Measurements from ENCODE around the gene HDAC4. TPM values are rescaled to one million over a fixed set of nuclear protein-coding genes. Genes with fewer than 3 reads are reported as not detected.

HDAC4 gene
- total RNA-seq, 1 donor from 2014 or later, result 46.2 TPM

GRCh38 chr2:239060676-239061075, 340.1 kb downstream of the HDAC4 start:
- TF ChIP-seq CTCF (IDR thresholded peaks at IDR 0.05; ENCODE audit: unreplicated experiment), result no peak
- Mint-ChIP-seq H3K9me3 (ENCODE audit: low read depth) (no peaks in the 10 kb centered on the region), H3K4me3 (ENCODE audit: low read depth) (no peak overlapping the region), H3K27me3 (no peaks in the 10 kb centered on the region), H3K27ac (no peak overlapping the region), H3K4me1 (ENCODE audit: low read depth) (no peaks in the 10 kb centered on the region), H3K36me3 (ENCODE audit: insufficient read depth) (peaks cover 4% of the 10 kb centered on the region)
- no peak for DNase-seq (ENCODE audit: low spot score, unreplicated experiment)

GRCh38 chr2:239059854-239060253, 341.0 kb downstream of the HDAC4 start:
- no peak for DNase-seq (ENCODE audit: low spot score, unreplicated experiment)
- Mint-ChIP-seq H3K27ac (no peak overlapping the region), H3K36me3 (ENCODE audit: insufficient read depth) (peaks cover 6% of the 10 kb centered on the region), H3K27me3 (no peaks in the 10 kb centered on the region), H3K4me1 (ENCODE audit: low read depth) (no peaks in the 10 kb centered on the region), H3K9me3 (ENCODE audit: low read depth) (no peaks in the 10 kb centered on the region), H3K4me3 (ENCODE audit: low read depth) (no peak overlapping the region)
- no peak for TF ChIP-seq CTCF (IDR thresholded peaks at IDR 0.05; ENCODE audit: unreplicated experiment)

GRCh38 chr2:239058766-239059165, 342.1 kb downstream of the HDAC4 start:
- H3K27me3 Mint-ChIP-seq, result no peaks in the 10 kb centered on the region
- H3K4me1 Mint-ChIP-seq (ENCODE audit: low read depth), result no peaks in the 10 kb centered on the region
- no peak overlapping the region for H3K27ac Mint-ChIP-seq
- DNase-seq (ENCODE audit: low spot score, unreplicated experiment), result no peak
- no peak for TF ChIP-seq CTCF (IDR thresholded peaks at IDR 0.05; ENCODE audit: unreplicated experiment)
- no peaks in the 10 kb centered on the region for H3K9me3 Mint-ChIP-seq (ENCODE audit: low read depth)
- H3K4me3 Mint-ChIP-seq (ENCODE audit: low read depth), result no peak overlapping the region
- H3K36me3 Mint-ChIP-seq (ENCODE audit: insufficient read depth), result peaks cover 6% of the 10 kb centered on the region

GRCh38 chr2:239057533-239057932, 343.3 kb downstream of the HDAC4 start:
- Mint-ChIP-seq H3K27ac (no peak overlapping the region), H3K36me3 (ENCODE audit: insufficient read depth) (peaks cover 14% of the 10 kb centered on the region), H3K4me1 (ENCODE audit: low read depth) (no peaks in the 10 kb centered on the region), H3K4me3 (ENCODE audit: low read depth) (no peak overlapping the region), H3K9me3 (ENCODE audit: low read depth) (no peaks in the 10 kb centered on the region), H3K27me3 (no peaks in the 10 kb centered on the region)
- no peak for TF ChIP-seq CTCF (IDR thresholded peaks at IDR 0.05; ENCODE audit: unreplicated experiment)
- no peak for DNase-seq (ENCODE audit: low spot score, unreplicated experiment)

GRCh38 chr2:239056611-239057010, 344.2 kb downstream of the HDAC4 start:
- H3K4me3 Mint-ChIP-seq (ENCODE audit: low read depth), result no peak overlapping the region

More at GRCh38 chr2:239056611-239057010, 344.2 kb downstream of the HDAC4 start:
- no peak for DNase-seq (ENCODE audit: low spot score, unreplicated experiment)
- TF ChIP-seq CTCF (IDR thresholded peaks at IDR 0.05; ENCODE audit: unreplicated experiment), result no peak
- Mint-ChIP-seq H3K27me3 (no peaks in the 10 kb centered on the region), H3K4me1 (ENCODE audit: low read depth) (no peaks in the 10 kb centered on the region), H3K36me3 (ENCODE audit: insufficient read depth) (peaks cover 14% of the 10 kb centered on the region), H3K9me3 (ENCODE audit: low read depth) (no peaks in the 10 kb centered on the region), H3K27ac (no peak overlapping the region)
